ENCODE results near the gene MAB21L3.

MAB21L3 gene

GRCh38 chr1:116107371-116107770 is 3.8 kb upstream of the MAB21L3 start:
- no peak for DNase-seq (ENCODE audit: insufficient read length, low spot score)
- FAIRE-seq, result no peak

- no peak for FAIRE-seq
Measured at GRCh38 chr1:116111524-116112021, 374 bp downstream of the MAB21L3 start.

GRCh38 chr1:116112388-116113140 is 1.4 kb downstream of the MAB21L3 start:
- FAIRE-seq (no peak), DNase-seq (ENCODE audit: insufficient read length, low spot score) (no peak)

More at GRCh38 chr1:116111524-116112021, 374 bp downstream of the MAB21L3 start:
- no peak for DNase-seq (ENCODE audit: insufficient read length, low spot score)

- no peak for DNase-seq (ENCODE audit: insufficient read length, low spot score)
- FAIRE-seq, result no peak
Measured at GRCh38 chr1:116113615-116114014, 2.4 kb downstream of the MAB21L3 start.

- peak; percentile 17 for DNase-seq (ENCODE audit: insufficient read length, low spot score)
Measured at GRCh38 chr1:116115476-116116439, 4.6 kb downstream of the MAB21L3 start.

GRCh38 chr1:116118471-116118870 is 7.3 kb downstream of the MAB21L3 start:
- FAIRE-seq, result no peak

More at GRCh38 chr1:116115476-116116439, 4.6 kb downstream of the MAB21L3 start:
- FAIRE-seq, result no peak

GRCh38 chr1:116119876-116120275 is 8.7 kb downstream of the MAB21L3 start:
- DNase-seq (ENCODE audit: insufficient read length, low spot score) (no peak), FAIRE-seq (no peak)

More at GRCh38 chr1:116118471-116118870, 7.3 kb downstream of the MAB21L3 start:
- DNase-seq (ENCODE audit: insufficient read length, low spot score), result no peak

- FAIRE-seq, result no peak
- no peak for DNase-seq (ENCODE audit: insufficient read length, low spot score)
Measured at GRCh38 chr1:116122955-116123757, 12.0 kb downstream of the MAB21L3 start.

- FAIRE-seq (no peak), DNase-seq (ENCODE audit: insufficient read length, low spot score) (no peak)
Measured at GRCh38 chr1:116123837-116124533, 12.8 kb downstream of the MAB21L3 start.

GRCh38 chr1:116125758-116126157 is 14.6 kb downstream of the MAB21L3 start:
- no peak for DNase-seq (ENCODE audit: insufficient read length, low spot score)
- no peak for FAIRE-seq

- FAIRE-seq, result no peak
- DNase-seq (ENCODE audit: insufficient read length, low spot score), result no peak
Measured at GRCh38 chr1:116126281-116126680, 15.1 kb downstream of the MAB21L3 start.

GRCh38 chr1:116127123-116127847 is 16.1 kb downstream of the MAB21L3 start:
- no peak for DNase-seq (ENCODE audit: insufficient read length, low spot score)
- no peak for FAIRE-seq

- DNase-seq (ENCODE audit: insufficient read length, low spot score), result no peak
- no peak for FAIRE-seq
Measured at GRCh38 chr1:116127848-116128540, 16.8 kb downstream of the MAB21L3 start.

- no peak for FAIRE-seq
- DNase-seq (ENCODE audit: insufficient read length, low spot score), result no peak
Measured at GRCh38 chr1:116128664-116129063, 17.5 kb downstream of the MAB21L3 start.

- FAIRE-seq (no peak), DNase-seq (ENCODE audit: insufficient read length, low spot score) (no peak)
Measured at GRCh38 chr1:116129537-116129936, 18.3 kb downstream of the MAB21L3 start.

- FAIRE-seq (no peak), DNase-seq (ENCODE audit: insufficient read length, low spot score) (no peak)
Measured at GRCh38 chr1:116130356-116130755, 19.2 kb downstream of the MAB21L3 start.

- FAIRE-seq (no peak), DNase-seq (ENCODE audit: insufficient read length, low spot score) (no peak)
Measured at GRCh38 chr1:116131170-116131569, 20.0 kb downstream of the MAB21L3 start.

GRCh38 chr1:116131866-116132605 is 20.8 kb downstream of the MAB21L3 start:
- no peak for FAIRE-seq
- DNase-seq (ENCODE audit: insufficient read length, low spot score), result no peak

Data from HTR-8/SVneo (cell line).